ENCODE data around the gene LITAF.

- TF ChIP-seq POU2F2 (IDR thresholded peaks at IDR 0.05; ENCODE audit: low read depth, low read length) (no peak), TAF1 (IDR thresholded peaks at IDR 0.05; ENCODE audit: low read depth, low read length) (no peak), POLR2A (IDR thresholded peaks at IDR 0.05; ENCODE audit: low read depth, low read length) (no peak), POLR2AphosphoS5 (IDR thresholded peaks at IDR 0.05; ENCODE audit: low read depth, low read length) (no peak)
Measured at GRCh38 chr16:11528053-11528452, 58.7 kb downstream of the LITAF start.

Data from GM12891 (cell line).